Raji (cell line): ENCODE measurements around the gene MTFMT.

ENCODE experiments used
- POLR2A ChIP-seq: IDR thresholded peaks from 2 replicates; pipeline ENCODE4 v1.6.1; 2011; ENCODE audit warnings: low read depth, low read length, control low read depth; ENCODE audit not compliant: insufficient read depth

Gene MTFMT

DNA sequence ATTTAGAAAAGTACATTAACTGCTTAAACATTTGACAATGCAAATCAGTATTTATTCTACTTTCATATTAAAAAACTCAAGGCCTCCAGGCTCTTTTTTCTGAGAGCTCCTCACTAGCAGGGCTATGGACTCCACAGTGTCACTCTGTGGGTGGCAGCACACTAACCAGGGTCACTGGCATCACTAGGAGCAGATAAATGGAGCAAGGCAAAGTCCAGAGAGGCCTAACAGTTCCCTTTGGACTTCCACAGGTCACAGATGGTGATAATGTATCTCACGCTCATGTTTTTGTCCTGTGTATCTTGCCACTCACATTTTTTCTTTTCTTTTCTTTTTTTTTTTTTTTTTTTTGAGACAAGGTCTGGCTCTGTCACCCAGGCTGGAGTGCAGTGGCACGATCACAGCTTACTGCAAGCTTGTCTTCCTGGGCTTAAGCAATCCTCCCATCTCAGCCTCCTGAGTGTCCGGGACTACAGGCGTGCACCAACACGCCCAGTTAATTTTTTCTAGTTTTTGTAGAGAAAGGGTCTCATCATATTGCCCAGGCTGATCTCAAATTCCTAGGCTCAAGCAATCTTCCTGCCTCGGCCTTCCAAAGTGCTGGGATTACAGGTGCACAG is 47.5 kb downstream of the MTFMT start:
- TF ChIP-seq POLR2A: no peak

DNA sequence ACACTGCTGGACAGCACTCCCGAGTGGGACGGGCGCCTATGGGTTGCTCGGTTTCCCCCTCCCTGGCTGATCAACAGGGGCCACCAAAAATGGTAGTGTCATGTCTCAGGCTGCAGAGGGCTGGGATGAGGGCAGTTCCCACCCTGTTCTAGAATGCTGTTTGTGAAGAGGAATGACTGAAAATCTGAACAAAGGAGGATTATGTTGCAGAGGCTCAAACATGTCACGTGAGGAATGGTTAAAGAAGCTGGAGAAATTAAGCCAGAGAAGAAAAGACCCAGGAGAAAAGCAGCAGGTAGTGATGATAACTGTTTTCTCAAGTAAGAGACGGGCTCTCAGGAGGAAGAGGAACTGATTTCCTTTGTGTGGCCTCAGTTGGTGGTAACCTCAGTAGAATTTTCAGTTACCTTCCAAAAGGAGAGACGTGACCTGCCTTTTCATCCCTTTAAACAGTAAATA is 50.2 kb downstream of the MTFMT start:
- no peak for TF ChIP-seq POLR2A

DNA sequence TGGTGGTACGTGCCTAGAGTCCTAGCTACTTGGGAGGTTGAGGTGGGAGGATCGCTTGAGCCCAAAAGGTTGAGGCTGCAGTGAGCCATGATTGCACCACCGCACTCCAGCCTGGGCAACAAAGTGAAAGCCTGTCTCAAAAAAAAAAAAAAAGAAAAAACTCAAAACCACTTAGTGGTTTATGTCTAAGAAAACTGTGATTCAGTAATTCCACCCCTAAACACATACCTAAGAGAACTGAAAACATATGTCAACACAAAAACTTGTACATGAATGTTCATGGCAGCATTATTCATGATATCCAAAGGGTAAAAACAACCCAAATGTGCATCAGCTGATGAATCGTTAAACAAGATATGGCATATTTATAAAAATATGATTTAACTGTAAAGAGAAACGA is 54.0 kb downstream of the MTFMT start:
- TF ChIP-seq POLR2A: no peak

DNA sequence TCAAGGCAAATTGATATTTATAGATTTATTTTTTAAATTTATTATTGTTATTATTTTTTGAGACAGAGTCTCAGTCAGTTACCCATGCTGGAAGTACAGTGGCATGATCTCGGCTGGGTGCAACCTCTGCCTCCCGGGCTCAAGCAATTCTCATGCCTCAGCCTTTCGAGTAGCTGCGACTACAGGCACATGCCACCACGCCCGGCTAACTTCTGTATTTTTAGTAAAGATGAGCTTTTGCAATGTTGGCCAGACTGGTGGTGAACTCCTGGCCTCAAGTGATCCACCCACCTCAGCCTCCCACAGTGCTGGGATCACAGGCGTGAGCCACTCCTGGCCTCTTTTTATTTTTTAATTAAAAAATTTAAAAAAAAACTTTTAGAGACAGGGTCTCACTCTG is 58.7 kb downstream of the MTFMT start:
- TF ChIP-seq POLR2A: no peak

DNA sequence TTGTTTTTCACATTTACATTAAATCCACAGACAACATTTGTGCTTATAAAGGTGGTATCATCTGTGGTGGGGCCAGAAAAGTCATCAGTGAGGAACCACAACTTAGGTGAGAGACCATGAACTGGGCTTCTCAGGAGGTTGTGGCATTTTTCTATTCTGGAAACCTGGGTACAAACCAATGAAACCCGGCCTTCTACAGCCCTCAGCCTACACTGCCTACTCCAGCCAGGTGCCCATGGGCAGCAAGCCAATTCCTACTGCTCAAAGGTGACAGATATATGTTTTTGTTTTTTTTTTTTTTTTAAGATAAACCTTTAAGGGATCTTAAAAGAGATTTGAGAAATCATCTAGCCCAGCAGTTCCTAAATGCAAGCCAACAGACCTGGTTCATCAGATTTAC is 60.0 kb downstream of the MTFMT start:
- TF ChIP-seq POLR2A: no peak

DNA sequence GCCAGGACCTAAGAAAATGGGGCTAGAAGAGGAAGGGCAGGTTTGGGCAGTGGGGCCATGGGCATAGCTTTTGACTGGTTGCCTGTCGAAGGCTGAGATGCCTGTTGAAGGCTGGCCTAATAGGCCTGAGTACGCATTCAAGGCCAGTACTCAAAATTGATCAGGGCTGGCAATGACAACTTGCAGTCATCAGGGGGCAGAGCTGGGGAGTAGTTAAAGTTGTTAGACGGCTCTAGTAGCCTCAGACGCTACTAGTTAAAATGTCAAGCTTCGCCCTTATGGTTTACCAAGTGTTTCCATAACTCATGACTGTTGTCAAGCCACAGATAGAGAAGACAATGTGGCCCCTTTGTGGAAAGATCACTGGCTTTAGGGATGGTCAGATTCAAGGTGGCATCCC is 68.4 kb downstream of the MTFMT start:
- TF ChIP-seq POLR2A: no peak

DNA sequence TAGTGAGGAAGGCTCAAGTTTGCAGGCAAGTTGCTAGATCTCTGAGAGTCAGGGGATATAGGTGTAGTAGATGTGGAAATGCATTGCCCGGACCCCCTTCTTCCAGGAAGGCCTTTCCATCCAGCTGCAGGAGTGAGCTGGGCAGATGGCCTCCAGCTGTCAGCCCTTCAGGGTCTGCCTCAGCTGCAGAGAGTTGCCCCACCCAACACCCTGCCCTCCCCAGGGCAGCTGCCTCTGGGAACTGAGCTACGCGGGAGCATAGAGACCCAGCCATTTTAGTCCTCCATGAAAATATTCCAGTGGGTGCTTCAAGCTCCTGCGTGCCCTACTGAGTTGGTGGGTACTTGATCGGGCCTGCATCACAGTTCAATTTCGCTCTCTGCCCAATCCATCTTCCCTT is 69.3 kb downstream of the MTFMT start:
- no peak for TF ChIP-seq POLR2A

DNA sequence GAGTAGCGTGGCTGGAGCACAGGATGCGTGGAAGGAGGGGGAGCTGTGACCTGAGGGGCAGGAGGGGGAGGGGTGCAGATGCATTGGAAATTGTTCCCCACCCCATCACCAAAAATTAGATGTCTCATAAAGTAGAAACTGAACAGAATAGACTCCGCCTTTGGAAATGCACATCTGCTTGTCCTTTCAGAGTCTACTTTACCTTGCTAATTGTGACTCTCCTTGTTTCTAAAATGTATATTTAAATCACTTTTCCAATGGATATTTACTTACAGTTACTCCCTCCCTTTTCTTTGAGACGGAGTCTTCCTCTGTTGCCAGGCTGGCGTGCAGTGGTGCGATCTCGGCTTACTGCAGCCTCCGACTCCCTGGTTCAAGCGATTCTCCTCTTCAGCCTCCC is 70.3 kb downstream of the MTFMT start:
- TF ChIP-seq POLR2A: no peak

DNA sequence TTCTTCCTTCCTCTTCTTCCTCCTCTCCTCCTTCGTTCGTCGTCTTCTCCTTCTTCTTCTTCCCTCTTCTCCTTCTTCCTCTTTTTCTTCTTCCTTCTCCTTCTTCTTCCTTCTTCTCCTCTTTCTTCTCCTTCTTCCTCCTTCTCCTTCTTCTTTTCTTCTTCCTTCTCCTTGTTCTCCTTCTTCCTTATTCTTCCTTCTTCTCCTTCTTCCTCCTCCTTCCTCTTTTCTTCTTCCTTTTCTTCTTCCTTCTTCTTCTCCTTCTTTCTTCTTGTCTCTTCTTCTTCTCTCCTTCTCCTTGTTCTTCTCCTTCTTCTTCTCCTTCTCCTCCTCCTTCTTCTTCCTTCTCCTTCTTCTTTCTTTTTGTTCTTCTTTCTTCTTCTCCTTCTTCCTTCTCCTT is 75.0 kb downstream of the MTFMT start:
- TF ChIP-seq POLR2A: no peak

DNA sequence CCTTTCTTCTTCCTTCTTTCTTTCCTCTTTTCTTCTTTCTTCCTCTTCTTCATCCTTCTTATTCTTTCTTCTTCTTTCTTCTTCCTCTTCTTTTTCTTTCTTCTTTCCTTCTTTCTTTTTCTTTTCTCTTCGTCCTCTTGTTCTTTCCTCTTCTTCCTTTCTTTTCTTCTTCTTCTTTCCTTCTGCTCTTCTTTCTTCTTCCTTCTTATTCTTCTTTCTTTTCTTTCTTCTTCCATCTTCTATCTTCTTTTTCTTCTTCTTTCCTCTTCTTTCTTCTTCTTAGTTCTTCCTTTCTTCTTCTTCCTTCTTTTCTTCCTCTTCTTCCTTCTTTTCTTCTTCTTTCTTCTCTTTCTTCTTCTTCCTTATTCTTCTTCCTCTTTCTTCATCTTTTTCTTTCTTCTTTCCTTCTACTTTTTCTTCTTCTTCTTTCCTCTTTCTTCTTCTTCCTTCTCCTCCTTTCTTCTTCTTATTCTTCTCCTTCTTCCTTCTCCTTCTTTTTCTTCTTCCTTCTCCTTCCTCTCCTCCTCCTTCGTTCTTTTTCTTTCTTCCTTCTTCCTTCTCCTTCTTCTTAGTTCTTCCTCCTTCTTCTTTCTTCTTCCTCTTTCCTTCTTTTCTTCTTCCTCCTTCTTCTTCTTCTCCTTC is 77.5 kb downstream of the MTFMT start:
- no peak for TF ChIP-seq POLR2A
